Trophoblast cell (in vitro differentiated cells and primary cell): ENCODE results near the gene TMPRSS11B. TPM values are rescaled to one million over a fixed set of nuclear protein-coding genes. Genes with fewer than 3 reads are reported as not detected.

Experiments used
- DNase-seq, 2 donors: peaks; one replicate each; pipeline ENCODE4 v3.0.0-alpha.2; 2016
- H2AFZ ChIP-seq: 2 replicates; pipeline ENCODE4 v1.6.1; 2013; ENCODE audit warnings: low read length, moderate library complexity, mild to moderate bottlenecking; ENCODE audit not compliant: insufficient read depth, poor library complexity
- H2AK5ac ChIP-seq: 2 replicates; pipeline ENCODE4 v1.6.1; 2013; ENCODE audit warnings: mild to moderate bottlenecking, low read length
- H2BK120ac ChIP-seq: 2 replicates; pipeline ENCODE4 v1.6.1; 2013; ENCODE audit warnings: low read length, mild to moderate bottlenecking, moderate library complexity; ENCODE audit not compliant: insufficient read depth, poor library complexity
- H2BK12ac ChIP-seq: 2 replicates; pipeline ENCODE4 v1.6.1; 2013; ENCODE audit warnings: mild to moderate bottlenecking, low read length, moderate library complexity
- H2BK5ac ChIP-seq: 2 replicates; pipeline ENCODE4 v1.6.1; 2013; ENCODE audit warnings: low read length, low read depth, moderate library complexity, mild to moderate bottlenecking; ENCODE audit not compliant: poor library complexity
- H3K14ac ChIP-seq: 2 replicates; pipeline ENCODE4 v1.6.1; 2013; ENCODE audit warnings: mild to moderate bottlenecking, low read length
- H3K18ac ChIP-seq: 2 replicates; pipeline ENCODE4 v1.6.1; 2013; ENCODE audit warnings: mild to moderate bottlenecking, low read length
- H3K23ac ChIP-seq: 2 replicates; pipeline ENCODE4 v1.6.1; 2013; ENCODE audit warnings: low read length
- H3K27ac ChIP-seq: 2 replicates; pipeline ENCODE4 v1.5.1; 2013; ENCODE audit warnings: low read depth, mild to moderate bottlenecking, inconsistent platforms, low read length, moderate library complexity
- H3K27me3 ChIP-seq: 2 replicates; pipeline ENCODE4 v1.6.1; 2013; ENCODE audit warnings: inconsistent platforms, mild to moderate bottlenecking, low read length, moderate library complexity; ENCODE audit not compliant: insufficient read depth
- H3K36me3 ChIP-seq, 2 experiments: 1 replicate in 1 of 2; 2 replicates in 1 of 2; pipeline ENCODE4 v1.6.1; 2013; ENCODE audit warnings: low read length in 2 of 2, mild to moderate bottlenecking in 2 of 2, moderate library complexity in 1 of 2; ENCODE audit not compliant: insufficient read depth in 2 of 2, control insufficient read depth in 1 of 2
- H3K4ac ChIP-seq: 2 replicates; pipeline ENCODE4 v1.6.1; 2013; ENCODE audit warnings: low read depth, mild to moderate bottlenecking, low read length, moderate library complexity
- H3K4me1 ChIP-seq, 2 experiments: 1 replicate in 1 of 2; 2 replicates in 1 of 2; pipeline ENCODE4 v1.6.1; 2013; ENCODE audit warnings: low read length in 2 of 2, mild to moderate bottlenecking in 2 of 2, moderate library complexity in 1 of 2; ENCODE audit not compliant: insufficient read depth in 2 of 2, control insufficient read depth in 1 of 2
- H3K4me2 ChIP-seq: 2 replicates; pipeline ENCODE4 v1.6.1; 2013; ENCODE audit warnings: inconsistent platforms, mild to moderate bottlenecking, low read length, moderate library complexity
- H3K4me3 ChIP-seq: 2 replicates; pipeline ENCODE4 v1.5.1; 2013; ENCODE audit warnings: mild to moderate bottlenecking, low read depth, low read length, inconsistent platforms
- H3K79me1 ChIP-seq: one replicate; pipeline ENCODE4 v1.6.1; 2013; ENCODE audit warnings: low read length
- H3K79me2 ChIP-seq: 2 replicates; pipeline ENCODE4 v1.6.1; 2013; ENCODE audit warnings: low read length, mild to moderate bottlenecking; ENCODE audit not compliant: control insufficient read depth, insufficient read depth, poor library complexity
- H3K9ac ChIP-seq: 2 replicates; pipeline ENCODE4 v1.6.1; 2013; ENCODE audit warnings: mild to moderate bottlenecking, low read length
- H3K9me3 ChIP-seq: 2 replicates; pipeline ENCODE4 v1.6.1; 2013; ENCODE audit warnings: low read depth, mild to moderate bottlenecking, control low read depth, inconsistent platforms, low read length; ENCODE audit not compliant: insufficient read depth
- H4K12ac ChIP-seq: 2 replicates; pipeline ENCODE4 v1.6.1; 2013; ENCODE audit warnings: low read depth, mild to moderate bottlenecking, low read length, moderate library complexity
- H4K8ac ChIP-seq: 2 replicates; pipeline ENCODE4 v1.6.1; 2013; ENCODE audit warnings: low read depth, mild to moderate bottlenecking, low read length, moderate library complexity
- H4K91ac ChIP-seq: one replicate; pipeline ENCODE4 v1.6.1; 2013; ENCODE audit warnings: low read depth, mild to moderate bottlenecking, low read length, moderate library complexity
- WGBS: extraction: QIAGEN DNeasy Blood & Tissue Kit; methylation state at CpG from one replicate; pipeline ENCODE4 v1.1.7; 2013; ENCODE audit warnings: missing lambda C conversion rate; ENCODE audit not compliant: insufficient read length, insufficient coverage; ENCODE audit errors: extremely low coverage; 5-methylcytosine and 5-hydroxymethylcytosine counted together
- polyA plus RNA-seq: library from polyadenylated mRNA; stranded (reverse); fragments of 200-250 nt; gene quantifications from 2 replicates; pipeline ENCODE4 v1.2.3, GENCODE V29; 2013

The TMPRSS11B gene
- polyA plus RNA-seq, result 0.03 and 0.05 TPM in 2 replicates

DNA sequence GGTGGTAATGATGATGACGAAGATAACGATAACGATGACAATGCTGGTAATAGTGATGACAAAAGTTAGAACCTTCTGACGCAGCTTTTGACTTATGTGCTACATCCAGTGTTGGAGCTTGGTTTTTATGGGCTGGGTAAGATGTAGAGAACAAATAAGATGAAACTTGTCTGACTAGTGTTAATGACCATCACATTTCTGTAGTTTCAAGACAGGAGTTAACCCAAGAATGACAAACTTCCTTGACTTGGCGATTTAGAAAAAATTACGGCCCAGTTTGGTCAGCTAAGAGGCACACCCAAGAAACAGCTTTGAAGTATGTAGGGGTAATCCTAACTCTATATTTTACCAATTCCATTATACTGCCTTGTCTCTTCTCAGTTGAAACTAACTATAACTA, at the start of gene TMPRSS11B:
Gene TMPRSS11B (minus strand): TSS at position 101 of the 400 bp plus-strand sequence. CDS start 136 bp downstream, outside the sequence.
- WGBS, result no CpG with 5 or more reads among the region's 6 CpGs
- no peaks in the 10 kb centered on the region for H3K79me2 ChIP-seq

DNA sequence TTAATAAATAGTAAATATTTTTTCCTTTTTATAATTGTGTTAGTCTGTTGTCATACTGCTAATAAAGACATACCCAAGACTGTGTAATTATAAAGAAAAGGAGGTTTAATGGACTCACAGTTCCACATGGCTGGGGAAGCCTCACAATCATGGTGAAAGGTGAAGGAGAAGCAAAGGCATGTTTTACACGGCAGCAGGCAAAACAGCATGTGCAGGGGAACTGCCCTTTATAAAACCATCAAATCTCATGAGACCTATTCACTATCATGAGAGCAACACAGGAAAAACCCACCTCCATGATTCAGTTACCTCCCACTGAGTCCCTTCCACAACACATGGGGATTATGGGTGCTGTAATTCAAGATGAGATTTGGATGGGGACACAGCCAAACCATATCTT, 45.8 kb upstream of the TMPRSS11B start:
- Histone ChIP-seq H3K18ac (no peak overlapping the region), H2BK12ac (no peak overlapping the region), H3K27me3 (no peaks in the 10 kb centered on the region), H3K4me1 (peaks cover 0 to 1% of the 10 kb centered on the region in 2 experiments), H2AFZ (no peak overlapping the region), H2BK120ac (no peak overlapping the region), H3K79me1 (no peaks in the 10 kb centered on the region), H2BK5ac (no peak overlapping the region), H3K4me2 (no peak overlapping the region), H3K14ac (no peak overlapping the region), H3K9ac (no peak overlapping the region), H4K12ac (no peak overlapping the region), H2AK5ac (no peak overlapping the region), H4K91ac (no peak overlapping the region), H3K9me3 (no peaks in the 10 kb centered on the region), H3K36me3 (no peaks in the 10 kb centered on the region), H3K4me3 (no peak overlapping the region), H3K4ac (no peak overlapping the region), H3K79me2 (no peaks in the 10 kb centered on the region), H3K23ac (no peak overlapping the region), H4K8ac (no peak overlapping the region), H3K27ac (no peak overlapping the region)
- WGBS, result no CpG with 5 or more reads among the region's 1 CpG
- DNase-seq, result no peak

More for the DNA sequence above, at the start of gene TMPRSS11B:
- H3K23ac ChIP-seq, result no peak within 1 kb of the TSS
- H2BK12ac ChIP-seq, result no peak within 1 kb of the TSS
- H3K27ac ChIP-seq, result no peak within 1 kb of the TSS
- no peak within 1 kb of the TSS for H2BK5ac ChIP-seq
- no peak within 1 kb of the TSS for H3K4me2 ChIP-seq
- H3K9me3 ChIP-seq, result no peaks in the 10 kb centered on the region
- no peak within 1 kb of the TSS for H4K91ac ChIP-seq
- H4K8ac ChIP-seq, result no peak within 1 kb of the TSS
- H3K4me1 ChIP-seq, result no peaks in the 10 kb centered on the region
- no peaks in the 10 kb centered on the region for H3K27me3 ChIP-seq
- H3K4ac ChIP-seq, result no peak within 1 kb of the TSS
- no peak within 1 kb of the TSS for H3K9ac ChIP-seq
- H3K14ac ChIP-seq, result no peak within 1 kb of the TSS
- H3K36me3 ChIP-seq, result no peaks in the 10 kb centered on the region
- no peak within 1 kb of the TSS for H2AK5ac ChIP-seq
- H4K12ac ChIP-seq, result no peak within 1 kb of the TSS
- no peak within 1 kb of the TSS for H2BK120ac ChIP-seq
- no peak for DNase-seq
- no peak within 1 kb of the TSS for H3K4me3 ChIP-seq
- H2AFZ ChIP-seq, result no peak within 1 kb of the TSS
- no peaks in the 10 kb centered on the region for H3K79me1 ChIP-seq
- H3K18ac ChIP-seq, result no peak within 1 kb of the TSS

- no peak overlapping the region for H3K23ac ChIP-seq
- H3K9me3 ChIP-seq, result no peaks in the 10 kb centered on the region
- H3K14ac ChIP-seq, result no peak overlapping the region
- no peak overlapping the region for H2AFZ ChIP-seq
- no peak overlapping the region for H3K4me2 ChIP-seq
- no peak for DNase-seq
- H3K27me3 ChIP-seq, result no peaks in the 10 kb centered on the region
- H2BK120ac ChIP-seq, result no peak overlapping the region
- H4K8ac ChIP-seq, result no peak overlapping the region
- H3K27ac ChIP-seq, result no peak overlapping the region
- WGBS, result no CpG with 5 or more reads among the region's 2 CpGs
- no peak overlapping the region for H3K9ac ChIP-seq
- H3K4me1 ChIP-seq, result peaks cover 0 to 1% of the 10 kb centered on the region in 2 experiments
- H2BK12ac ChIP-seq, result no peak overlapping the region
- H4K91ac ChIP-seq, result no peak overlapping the region
- H2BK5ac ChIP-seq, result no peak overlapping the region
- no peaks in the 10 kb centered on the region for H3K36me3 ChIP-seq
- no peak overlapping the region for H2AK5ac ChIP-seq
- H3K79me1 ChIP-seq, result no peaks in the 10 kb centered on the region
- H3K4ac ChIP-seq, result no peak overlapping the region
- H3K4me3 ChIP-seq, result no peak overlapping the region
- H4K12ac ChIP-seq, result no peak overlapping the region
- H3K79me2 ChIP-seq, result no peaks in the 10 kb centered on the region
- H3K18ac ChIP-seq, result no peak overlapping the region
These were observed 42.9 kb upstream of the TMPRSS11B start for GRCh38 chr4:68288393-68288740.

GRCh38 chr4:68287704-68288392, 42.4 kb upstream of the TMPRSS11B start:
- H2BK120ac ChIP-seq, result no peak overlapping the region
- WGBS, result no CpG with 5 or more reads among the region's 3 CpGs
- H3K79me2 ChIP-seq, result no peaks in the 10 kb centered on the region
- no peak overlapping the region for H2BK12ac ChIP-seq
- no peak overlapping the region for H4K8ac ChIP-seq
- no peak overlapping the region for H3K9ac ChIP-seq
- H3K4ac ChIP-seq, result no peak overlapping the region
- H4K91ac ChIP-seq, result no peak overlapping the region
- no peak overlapping the region for H3K27ac ChIP-seq
- no peak overlapping the region for H2AK5ac ChIP-seq
- H2BK5ac ChIP-seq, result no peak overlapping the region
- no peak overlapping the region for H3K18ac ChIP-seq
- no peak overlapping the region for H2AFZ ChIP-seq
- no peak for DNase-seq
- H3K9me3 ChIP-seq, result no peaks in the 10 kb centered on the region
- no peaks in the 10 kb centered on the region for H3K36me3 ChIP-seq
- H3K4me1 ChIP-seq, result peaks cover 0 to 1% of the 10 kb centered on the region in 2 experiments
- no peak overlapping the region for H3K4me3 ChIP-seq
- H3K4me2 ChIP-seq, result no peak overlapping the region
- H3K14ac ChIP-seq, result no peak overlapping the region
- H3K79me1 ChIP-seq, result no peaks in the 10 kb centered on the region
- H3K23ac ChIP-seq, result no peak overlapping the region
- no peaks in the 10 kb centered on the region for H3K27me3 ChIP-seq
- no peak overlapping the region for H4K12ac ChIP-seq
